ENCODE results near the gene FAU. TPM values are rescaled to one million over a fixed set of nuclear protein-coding genes. Genes with fewer than 3 reads are reported as not detected.

Gene FAU
- polyA plus RNA-seq, 2 of the 4 experiments (the other 2 are of a cell fraction), result 591 to 878 TPM

DNA sequence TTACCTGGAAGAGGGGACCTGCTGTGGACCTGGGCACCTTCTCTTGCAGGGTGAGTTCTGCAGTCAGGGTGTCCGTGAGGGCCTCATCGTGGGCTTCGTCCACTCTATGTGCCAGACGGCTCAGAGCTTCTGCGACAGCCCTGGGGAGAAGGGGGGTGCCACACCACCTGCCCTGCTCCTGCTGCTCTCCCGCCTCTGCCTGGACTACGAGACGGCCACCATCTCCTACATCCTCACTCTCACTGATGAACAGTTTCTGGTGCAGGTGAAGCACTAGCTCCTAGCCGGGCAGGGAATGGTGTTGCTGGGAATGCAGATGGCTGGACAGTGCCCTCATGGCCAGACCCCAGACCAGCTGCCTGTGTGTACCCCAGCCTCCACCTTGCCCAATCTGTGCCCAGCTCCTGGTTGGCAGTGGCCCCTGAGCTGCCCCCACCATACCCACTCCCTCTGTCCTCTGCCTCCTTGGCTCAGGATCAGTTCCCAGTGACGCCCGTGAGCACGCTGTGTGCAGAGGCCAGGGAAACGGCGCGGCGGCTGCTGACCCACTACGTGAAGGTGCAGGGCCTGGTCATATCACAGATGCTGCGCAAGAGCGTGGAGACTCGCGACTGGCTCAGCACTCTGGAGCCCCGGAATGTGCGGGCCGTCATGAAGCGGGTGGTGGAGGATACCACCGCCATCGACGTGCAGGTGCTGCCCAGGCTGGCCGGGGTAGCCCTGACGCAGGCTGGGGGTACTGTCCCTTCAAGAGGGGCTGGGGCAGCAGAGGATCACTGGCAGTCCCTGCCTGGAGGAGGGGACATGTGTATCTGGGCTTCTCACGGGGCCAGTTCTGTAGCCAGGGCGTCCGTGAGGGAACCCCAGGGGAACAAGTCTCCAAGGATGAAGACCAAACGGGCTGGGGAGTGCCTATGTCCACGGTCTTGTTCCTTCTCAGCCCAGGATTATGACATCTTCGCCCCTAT lies 12.4 kb downstream of the FAU start:
- no peaks in the 10 kb centered on the region for H3K9me3 ChIP-seq
- H3K4me1 ChIP-seq, result peaks cover 22% of the 10 kb centered on the region; the same call in 2 of the 3 replicates
- 84% methylated on average over 25 of the region's 36 CpGs for WGBS (ENCODE audit: missing lambda C conversion rate)
- H3K4me2 ChIP-seq, result no peak overlapping the region
- ChIA-PET POLR2A (interaction anchor here (1.2 to 3.4 kb wide), 2 partner anchors 8 to 12 kb away, joined by 4 to 24 read pairs; partner anchors contain the start of genes FAU and MRPL49), CTCF (interaction anchor here (0.6 to 6.6 kb wide), 28 partner anchors 8 to 322 kb away, joined by 3 to 153 read pairs (median 6); partner anchors contain the start of genes ARL2, CDCA5, FAU and MRPL49)
- no peak for TF ChIP-seq FOXS1 (CRISPR knock-in tag; IDR thresholded peaks at IDR 0.05)
- no peak for TF ChIP-seq POLR2A (IDR thresholded peaks at IDR 0.05; ENCODE audit: low read length)
- TF ChIP-seq, protein P1, sequence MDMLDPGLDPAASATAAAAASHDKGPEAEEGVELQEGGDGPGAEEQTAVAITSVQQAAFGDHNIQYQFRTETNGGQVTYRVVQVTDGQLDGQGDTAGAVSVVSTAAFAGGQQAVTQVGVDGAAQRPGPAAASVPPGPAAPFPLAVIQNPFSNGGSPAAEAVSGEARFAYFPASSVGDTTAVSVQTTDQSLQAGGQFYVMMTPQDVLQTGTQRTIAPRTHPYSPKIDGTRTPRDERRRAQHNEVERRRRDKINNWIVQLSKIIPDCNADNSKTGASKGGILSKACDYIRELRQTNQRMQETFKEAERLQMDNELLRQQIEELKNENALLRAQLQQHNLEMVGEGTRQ (IDR thresholded peaks at IDR 0.05), result no peak
- DNase-seq (ENCODE audit: low read depth in 1 of 2, low spot score in 1 of 2) (no peak), FAIRE-seq (no peak), ATAC-seq (no peak)
- no peak overlapping the region for H3K4me3 ChIP-seq
- no peak overlapping the region for H3K27ac ChIP-seq

DNA sequence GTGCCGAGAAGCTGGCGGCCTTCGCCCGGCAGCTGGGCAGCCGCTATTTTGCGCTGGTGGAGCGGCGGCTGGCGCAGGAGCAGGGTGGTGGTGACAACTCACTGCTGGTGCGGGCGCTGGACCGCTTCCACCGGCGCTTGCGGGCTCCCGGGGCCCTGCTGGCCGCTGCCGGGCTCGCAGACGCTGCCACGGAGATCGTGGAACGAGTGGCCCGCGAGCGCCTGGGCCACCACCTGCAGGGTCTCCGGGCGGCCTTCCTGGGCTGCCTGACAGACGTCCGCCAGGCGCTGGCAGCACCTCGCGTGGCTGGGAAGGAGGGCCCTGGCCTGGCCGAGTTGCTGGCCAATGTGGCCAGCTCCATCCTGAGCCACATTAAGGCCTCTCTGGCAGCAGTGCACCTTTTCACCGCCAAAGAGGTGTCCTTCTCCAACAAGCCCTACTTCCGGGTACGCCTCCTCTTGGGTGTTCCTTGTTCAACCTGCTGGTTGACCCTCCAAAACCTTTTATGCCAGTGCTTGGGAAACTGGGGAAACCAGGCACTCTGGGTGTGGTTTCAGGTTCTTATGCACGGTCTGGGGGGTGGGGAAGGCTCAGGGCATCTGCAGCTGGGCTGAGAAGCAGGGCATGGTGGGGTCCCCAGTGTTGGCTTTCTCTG lies 13.3 kb downstream of the FAU start:
- no peak for TF ChIP-seq SREBF2 (IDR thresholded peaks at IDR 0.05)
- TF ChIP-seq, protein P2, sequence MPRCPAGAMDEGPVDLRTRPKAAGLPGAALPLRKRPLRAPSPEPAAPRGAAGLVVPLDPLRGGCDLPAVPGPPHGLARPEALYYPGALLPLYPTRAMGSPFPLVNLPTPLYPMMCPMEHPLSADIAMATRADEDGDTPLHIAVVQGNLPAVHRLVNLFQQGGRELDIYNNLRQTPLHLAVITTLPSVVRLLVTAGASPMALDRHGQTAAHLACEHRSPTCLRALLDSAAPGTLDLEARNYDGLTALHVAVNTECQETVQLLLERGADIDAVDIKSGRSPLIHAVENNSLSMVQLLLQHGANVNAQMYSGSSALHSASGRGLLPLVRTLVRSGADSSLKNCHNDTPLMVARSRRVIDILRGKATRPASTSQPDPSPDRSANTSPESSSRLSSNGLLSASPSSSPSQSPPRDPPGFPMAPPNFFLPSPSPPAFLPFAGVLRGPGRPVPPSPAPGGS (IDR thresholded peaks at IDR 0.05), result no peak
- no peak for TF ChIP-seq JUN (IDR thresholded peaks at IDR 0.05)
- no peak for TF ChIP-seq EHF (CRISPR knock-in tag; IDR thresholded peaks at IDR 0.05)
- no peak for TF ChIP-seq HMGXB4 (CRISPR knock-in tag; IDR thresholded peaks at IDR 0.05; ENCODE audit: borderline replicate concordance)
- TF ChIP-seq JUNB (IDR thresholded peaks at IDR 0.05), result no peak
- TF ChIP-seq KDM5A (IDR thresholded peaks at IDR 0.05), result no peak
- TF ChIP-seq RCOR1 (IDR thresholded peaks at IDR 0.05; ENCODE audit: low read depth, low read length), result no peak
- POLR2A ChIA-PET, result interaction anchor here (0.9 to 1.0 kb wide), 2 partner anchors 9 to 14 kb away, joined by 3 to 4 read pairs; partner anchors contain the start of genes FAU, MRPL49 and ZNHIT2
- Histone ChIP-seq H3K9me3 (no peaks in the 10 kb centered on the region), H3K4me2 (no peak overlapping the region), H3K27ac (no peak overlapping the region), H3K4me3 (no peak overlapping the region), H3K4me1 (peaks cover 22% of the 10 kb centered on the region; the same call in 2 of the 3 replicates)
- CTCF ChIA-PET, result interaction anchor here (0.6 to 6.6 kb wide), 10 partner anchors 11 to 262 kb away, joined by 3 to 153 read pairs (median 4); partner anchors contain the start of genes ARL2, FAU, MRPL49 and VPS51
- FAIRE-seq (no peak), ATAC-seq (no peak), DNase-seq (ENCODE audit: low read depth in 1 of 2, low spot score in 1 of 2) (no peak)
- 93% methylated on average over 37 of the region's 38 CpGs for WGBS (ENCODE audit: missing lambda C conversion rate)

- 94% methylated on average over 27 of the region's 52 CpGs for WGBS (ENCODE audit: missing lambda C conversion rate)
- ChIA-PET POLR2A (interaction anchor here (0.9 to 1.0 kb wide), 2 partner anchors 10 to 14 kb away, joined by 3 to 4 read pairs; partner anchors contain the start of genes FAU, MRPL49 and ZNHIT2), CTCF (interaction anchor here (0.6 to 6.6 kb wide), 10 partner anchors 12 to 261 kb away, joined by 3 to 153 read pairs (median 4); partner anchors contain the start of genes ARL2, FAU, MRPL49 and VPS51)
- no peak overlapping the region for H3K4me2 ChIP-seq
- H3K4me3 ChIP-seq, result no peak overlapping the region
- FAIRE-seq (no peak), ATAC-seq (no peak), DNase-seq (ENCODE audit: low read depth in 1 of 2, low spot score in 1 of 2) (no peak)
- peaks cover 15% of the 10 kb centered on the region; the same call in 2 of the 3 replicates for H3K4me1 ChIP-seq
- H3K9me3 ChIP-seq, result no peaks in the 10 kb centered on the region
- H3K27ac ChIP-seq, result no peak overlapping the region
- TF ChIP-seq JUN (IDR thresholded peaks at IDR 0.05), result no peak
- no peak for TF ChIP-seq KDM1A (IDR thresholded peaks at IDR 0.05; ENCODE audit: low read depth)
- TF ChIP-seq EHMT2 (IDR thresholded peaks at IDR 0.05; ENCODE audit: low read depth), result no peak
- TF ChIP-seq POLR2AphosphoS2 (conservative IDR thresholded peaks at IDR 0.05; ENCODE audit: low read length), result no peak
- no peak for TF ChIP-seq HOXB5 (CRISPR knock-in tag; IDR thresholded peaks at IDR 0.05)
- TF ChIP-seq, protein P2 (IDR thresholded peaks at IDR 0.05), result no peak
Observed at GRCh38 chr11:65107751-65108468, 14.0 kb downstream of the FAU start.

Data from A549 (cell line).